HL-60 (cell line): ENCODE measurements around the gene DNAJC5G.

Experiments used
- REST ChIP-seq: IDR thresholded peaks from 2 replicates; pipeline ENCODE4 v1.6.1; 2012; ENCODE audit warnings: low read depth; ENCODE audit not compliant: insufficient replicate concordance
- TF ChIP-seq, protein P1 (sequence below): IDR thresholded peaks from one replicate; pipeline ENCODE4 v1.5.1; 2011; ENCODE audit warnings: low read length, control low read depth, inconsistent platforms; ENCODE audit not compliant: insufficient read depth

DNA sequence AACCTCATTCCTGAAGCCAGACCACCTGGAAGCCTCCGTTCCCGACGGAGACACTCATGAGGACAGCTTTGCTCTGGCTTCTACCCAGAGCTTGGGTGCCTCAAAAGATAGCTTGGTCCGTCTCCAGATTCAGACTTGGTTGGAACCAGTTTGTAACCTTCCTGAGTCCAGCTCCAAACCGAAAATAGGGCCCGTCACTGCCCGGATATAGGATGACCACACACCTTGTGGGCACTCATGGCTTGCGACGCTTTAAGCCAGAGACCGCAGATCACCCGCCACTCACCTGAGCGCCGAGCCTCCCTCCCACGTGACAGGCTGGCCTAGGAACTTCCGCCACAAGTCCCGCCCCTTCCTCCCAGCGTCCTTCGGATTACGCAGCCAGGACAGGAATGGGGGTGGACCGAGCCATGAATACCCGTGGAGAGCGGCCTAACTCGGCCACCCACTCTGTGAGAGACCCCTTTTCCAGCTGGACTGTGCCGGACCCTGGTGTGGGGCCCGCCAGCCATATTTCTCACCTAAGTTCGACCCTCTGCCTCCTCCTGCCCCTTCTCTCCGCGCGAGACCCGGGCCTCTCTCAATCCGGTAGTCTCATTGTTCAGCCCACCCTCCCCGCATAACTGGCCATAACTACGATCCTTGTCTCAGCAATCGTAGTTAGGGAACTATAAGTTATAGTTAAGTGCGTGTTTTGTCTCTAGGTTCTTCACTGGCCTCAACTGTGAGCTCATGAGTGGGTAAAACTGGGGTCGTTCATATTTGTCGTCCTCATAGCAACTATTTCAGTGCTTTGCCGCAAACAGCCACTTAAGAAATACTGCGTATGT, 47.7 kb downstream of the DNAJC5G start, which contains the start of gene MPV17:
- TF ChIP-seq, protein P1, sequence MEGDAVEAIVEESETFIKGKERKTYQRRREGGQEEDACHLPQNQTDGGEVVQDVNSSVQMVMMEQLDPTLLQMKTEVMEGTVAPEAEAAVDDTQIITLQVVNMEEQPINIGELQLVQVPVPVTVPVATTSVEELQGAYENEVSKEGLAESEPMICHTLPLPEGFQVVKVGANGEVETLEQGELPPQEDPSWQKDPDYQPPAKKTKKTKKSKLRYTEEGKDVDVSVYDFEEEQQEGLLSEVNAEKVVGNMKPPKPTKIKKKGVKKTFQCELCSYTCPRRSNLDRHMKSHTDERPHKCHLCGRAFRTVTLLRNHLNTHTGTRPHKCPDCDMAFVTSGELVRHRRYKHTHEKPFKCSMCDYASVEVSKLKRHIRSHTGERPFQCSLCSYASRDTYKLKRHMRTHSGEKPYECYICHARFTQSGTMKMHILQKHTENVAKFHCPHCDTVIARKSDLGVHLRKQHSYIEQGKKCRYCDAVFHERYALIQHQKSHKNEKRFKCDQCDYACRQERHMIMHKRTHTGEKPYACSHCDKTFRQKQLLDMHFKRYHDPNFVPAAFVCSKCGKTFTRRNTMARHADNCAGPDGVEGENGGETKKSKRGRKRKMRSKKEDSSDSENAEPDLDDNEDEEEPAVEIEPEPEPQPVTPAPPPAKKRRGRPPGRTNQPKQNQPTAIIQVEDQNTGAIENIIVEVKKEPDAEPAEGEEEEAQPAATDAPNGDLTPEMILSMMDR = no peak
- no peak for TF ChIP-seq REST
